NCI-H526 (cell line): ENCODE data around the gene ASCC1.
A peak's percentile ranks its signal among the peaks of the same experiment; 100 is the strongest.
"Not testable (repeated sequence)": the region's sequence is repeated elsewhere in the genome, so short reads cannot be mapped to it uniquely, and the experiment has no call there.

Experiments
- DNase-seq, 2 experiments: peaks; one replicate each; lab custom pipeline; 2025; lab: John Stamatoyannopoulos, UW

The ASCC1 gene

DNA sequence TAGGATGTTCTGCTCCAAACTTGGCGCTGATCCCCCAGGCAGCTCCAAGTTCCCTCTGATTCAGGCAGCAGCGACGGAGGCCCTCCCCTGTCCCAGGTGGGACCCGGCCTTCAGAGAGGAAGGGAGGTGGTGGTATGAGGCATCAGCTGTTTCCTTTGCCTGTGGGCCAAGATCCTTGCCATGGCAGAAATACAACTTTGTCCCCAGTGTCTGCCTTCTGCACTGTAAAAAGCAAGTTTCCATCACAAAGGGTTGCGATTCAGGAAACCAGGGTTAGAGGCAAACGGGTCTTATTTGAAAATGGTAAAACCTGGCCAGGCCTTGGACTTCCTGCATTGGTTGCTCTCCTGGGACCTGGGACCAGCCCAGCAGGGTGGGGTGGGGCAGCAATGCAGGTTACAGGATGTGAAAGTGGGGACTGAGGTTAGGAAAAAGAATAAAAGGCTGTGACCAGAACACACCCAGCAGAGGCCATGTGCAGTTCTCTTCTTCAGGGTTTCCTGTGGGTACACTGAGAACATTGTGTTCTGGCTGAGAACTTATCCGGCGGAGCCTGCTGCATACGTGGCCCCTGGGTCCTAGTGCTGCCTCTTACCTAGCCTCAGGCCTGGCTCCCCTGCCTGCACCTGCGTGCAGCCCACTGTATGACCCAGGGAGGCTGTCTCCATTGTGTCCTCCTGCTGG lies 32.5 kb upstream of the ASCC1 start:
- DNase-seq: peak; percentile 15 to 71

DNA sequence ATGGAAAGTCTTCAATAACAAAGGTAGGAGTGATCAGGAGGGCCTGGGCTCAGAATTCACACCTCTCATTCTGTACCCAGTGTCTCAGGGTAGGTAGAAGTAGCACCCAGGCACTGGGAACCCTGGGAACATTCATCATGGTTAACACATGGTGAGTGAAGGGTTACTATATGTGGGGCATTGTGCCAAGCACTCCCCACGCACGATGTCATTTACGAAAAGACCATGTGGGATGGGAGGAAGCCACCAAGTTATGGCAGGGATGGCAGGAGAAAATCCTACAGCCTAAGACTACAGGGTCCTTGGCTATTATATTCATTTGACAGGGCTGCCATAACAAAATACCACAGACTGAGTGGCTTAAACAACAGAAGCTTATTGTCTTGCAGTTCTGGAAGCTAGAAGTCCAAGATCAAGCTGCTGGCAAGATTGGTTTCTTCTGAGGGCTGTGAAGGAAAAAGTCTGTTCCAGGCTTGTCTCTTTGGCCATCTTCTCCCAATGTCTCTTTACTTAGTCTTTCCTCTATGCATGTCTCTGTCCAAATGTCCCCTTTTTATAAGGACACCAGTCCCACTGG lies 30.0 kb upstream of the ASCC1 start:
- DNase-seq: no peak

DNA sequence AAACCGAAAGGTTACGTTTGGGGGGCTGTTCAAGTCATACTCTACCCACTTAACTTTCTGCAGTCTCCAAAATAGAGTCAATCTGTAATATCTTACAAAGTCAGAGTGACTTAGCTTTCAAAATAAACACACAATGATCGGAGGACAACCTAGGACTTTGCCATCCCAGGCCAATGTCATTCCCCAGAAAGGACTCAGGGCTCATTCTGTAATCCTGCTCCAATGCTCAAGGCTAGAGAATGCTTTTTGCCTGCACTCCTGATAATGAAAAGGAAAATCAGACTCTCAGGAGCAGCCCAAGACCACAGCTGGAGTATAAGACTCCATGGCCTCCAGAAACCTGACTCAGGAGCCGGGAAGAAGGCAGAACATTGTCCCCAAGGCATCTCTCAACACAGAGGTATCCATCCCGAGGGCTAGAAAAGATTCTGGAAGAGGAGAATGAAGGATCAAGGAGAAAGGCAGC lies 28.5 kb upstream of the ASCC1 start:
- DNase-seq: no peak

DNA sequence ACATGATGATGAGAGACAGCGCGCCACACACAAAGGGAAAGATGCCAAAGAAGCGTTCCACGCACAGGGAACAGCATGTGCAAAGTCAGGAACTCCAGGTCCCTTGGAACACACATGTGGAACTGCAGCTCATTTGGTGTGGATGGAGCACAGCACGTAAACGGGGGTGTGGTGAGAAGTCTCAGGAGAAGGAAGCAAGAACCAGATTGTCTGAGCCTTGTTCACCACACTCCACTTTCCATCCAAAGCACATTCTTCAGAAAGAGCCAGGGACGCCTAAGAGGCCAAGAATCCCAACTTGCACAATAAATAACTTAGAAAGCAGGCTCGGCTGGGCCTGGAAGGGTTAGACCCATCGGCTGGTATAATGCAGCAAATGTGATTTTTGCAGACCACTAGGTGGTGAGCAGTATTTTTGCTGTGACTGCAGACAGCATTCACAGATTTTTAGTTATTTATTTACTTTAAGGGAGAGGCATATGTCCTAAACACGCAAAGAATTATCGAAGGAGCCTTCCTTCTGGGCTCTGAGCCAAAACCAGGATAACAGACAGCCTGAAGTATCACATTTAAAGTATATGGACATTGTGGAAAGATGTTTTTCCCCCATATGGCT lies 27.9 kb upstream of the ASCC1 start:
- DNase-seq: no peak

DNA sequence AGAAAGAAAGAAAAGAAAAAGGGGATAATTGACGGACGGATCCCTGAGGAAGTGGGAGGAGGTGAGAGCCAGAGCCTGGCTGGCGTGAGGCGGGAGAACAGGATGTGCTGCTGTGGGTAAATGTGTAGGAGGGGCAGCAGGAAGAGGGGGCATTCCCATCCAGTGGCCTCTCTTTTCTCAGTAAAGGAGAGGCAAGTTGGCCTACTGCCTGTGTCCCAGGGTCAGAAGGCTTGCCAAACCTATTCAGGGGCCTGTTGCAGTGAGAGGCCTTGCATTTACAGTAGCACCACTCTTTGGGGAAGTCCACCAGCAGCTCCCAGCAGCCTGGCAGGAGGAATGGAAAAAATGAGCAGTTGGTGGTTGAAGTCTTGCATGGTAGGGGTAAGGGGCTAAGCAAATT lies 26.6 kb upstream of the ASCC1 start:
- DNase-seq: no peak

DNA sequence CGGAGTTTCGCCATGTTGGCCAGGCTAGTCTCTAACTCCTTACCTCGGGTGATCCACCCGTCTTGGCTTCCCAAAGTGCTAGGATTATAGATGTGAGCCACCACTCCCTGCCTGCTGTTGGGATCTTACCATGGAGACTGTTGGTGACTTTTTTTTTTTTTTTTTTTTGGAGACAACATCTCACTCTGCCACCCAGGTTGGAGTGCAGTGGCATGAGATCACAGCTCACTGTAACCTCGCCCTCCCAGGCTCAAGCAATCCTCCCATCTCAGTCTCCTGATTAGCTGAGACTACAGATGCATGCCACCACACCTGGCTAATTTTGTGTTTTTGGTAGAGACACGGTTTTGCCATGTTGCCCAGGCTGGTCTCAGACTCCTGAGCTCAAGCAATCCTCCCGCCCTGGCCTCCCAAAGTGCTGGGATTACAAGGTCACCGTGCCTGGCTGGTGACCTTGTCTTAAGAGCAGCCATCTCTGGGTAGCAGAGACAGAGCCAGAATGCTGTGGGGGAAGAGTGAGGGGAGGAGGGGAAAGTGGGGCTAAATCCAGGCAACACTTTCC lies 25.7 kb upstream of the ASCC1 start:
- no peak for DNase-seq

DNA sequence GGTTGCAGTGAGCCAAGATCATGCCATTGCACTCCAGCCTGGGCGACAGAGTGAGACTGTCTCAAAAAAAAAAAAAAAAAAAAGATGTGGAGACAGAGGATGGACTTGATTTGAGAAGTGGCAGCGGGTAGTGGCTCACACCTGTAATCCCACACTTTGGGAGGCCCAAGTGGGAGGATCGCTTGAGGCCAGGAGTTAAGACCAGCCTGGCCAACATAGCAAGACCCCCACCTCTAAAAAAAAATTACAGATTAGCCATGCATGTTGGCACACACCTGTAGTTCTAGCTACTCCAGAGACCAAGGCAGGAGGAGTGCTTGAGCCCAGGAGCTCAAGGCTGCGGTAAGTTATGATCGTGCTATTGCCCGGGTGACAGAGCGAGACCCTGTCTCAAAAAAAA lies 24.3 kb upstream of the ASCC1 start:
- no peak for DNase-seq

DNA sequence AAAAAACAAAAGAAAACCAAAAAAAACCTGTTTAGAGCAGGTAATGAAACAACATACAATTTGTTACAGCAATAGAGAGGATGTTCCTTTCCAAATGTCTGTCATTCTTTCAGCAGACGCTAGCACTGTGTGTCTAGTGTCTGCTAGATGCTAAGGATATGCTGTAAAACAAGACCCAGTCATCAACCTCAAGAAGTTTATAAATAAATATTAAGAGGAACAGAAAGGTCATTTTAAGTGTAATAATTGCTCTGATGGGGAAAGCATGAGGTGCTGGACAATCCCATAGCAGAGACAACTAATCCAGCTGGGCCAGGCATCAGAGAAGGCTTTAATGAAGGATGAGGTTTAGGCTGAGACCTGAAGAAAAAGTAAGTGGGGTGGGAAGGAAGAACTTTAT lies 23.3 kb upstream of the ASCC1 start:
- DNase-seq: no peak

DNA sequence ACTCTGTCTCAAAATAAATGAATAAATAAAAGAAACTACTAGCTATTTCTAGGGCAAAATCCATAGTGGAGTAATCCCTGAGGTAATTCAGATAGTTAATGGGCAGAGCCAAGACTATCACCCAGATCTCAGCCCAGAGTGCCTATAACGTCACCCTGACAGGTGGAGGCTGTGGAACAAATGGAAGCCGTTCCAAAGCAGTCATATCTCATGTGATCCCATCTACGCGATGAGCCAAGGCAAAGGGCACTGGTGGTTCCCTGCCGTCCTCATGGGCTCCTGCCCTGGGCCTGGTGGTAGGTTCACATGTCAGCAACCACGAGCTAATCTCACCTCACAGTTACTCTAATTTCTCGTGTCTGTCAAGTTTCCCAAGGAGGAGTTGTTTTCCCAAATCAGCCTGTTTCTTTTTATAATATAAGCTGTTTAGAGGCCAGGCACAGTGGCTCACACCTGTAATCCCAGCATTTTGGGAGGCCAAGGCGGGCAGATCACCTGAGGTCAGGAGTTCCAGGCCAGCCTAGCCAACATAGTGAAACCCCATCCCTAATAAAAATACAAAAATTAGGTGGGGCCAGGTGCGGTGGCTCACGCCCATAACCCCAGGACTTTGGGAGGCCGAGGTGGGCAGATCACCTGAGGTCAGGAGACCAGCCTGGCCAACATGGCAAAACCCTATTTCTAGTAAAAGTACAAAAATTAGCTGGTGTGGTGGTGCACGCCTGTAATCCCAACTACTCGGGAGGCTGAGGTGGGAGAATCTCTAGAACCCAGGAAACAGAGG lies 22.5 kb upstream of the ASCC1 start:
- DNase-seq: no peak

DNA sequence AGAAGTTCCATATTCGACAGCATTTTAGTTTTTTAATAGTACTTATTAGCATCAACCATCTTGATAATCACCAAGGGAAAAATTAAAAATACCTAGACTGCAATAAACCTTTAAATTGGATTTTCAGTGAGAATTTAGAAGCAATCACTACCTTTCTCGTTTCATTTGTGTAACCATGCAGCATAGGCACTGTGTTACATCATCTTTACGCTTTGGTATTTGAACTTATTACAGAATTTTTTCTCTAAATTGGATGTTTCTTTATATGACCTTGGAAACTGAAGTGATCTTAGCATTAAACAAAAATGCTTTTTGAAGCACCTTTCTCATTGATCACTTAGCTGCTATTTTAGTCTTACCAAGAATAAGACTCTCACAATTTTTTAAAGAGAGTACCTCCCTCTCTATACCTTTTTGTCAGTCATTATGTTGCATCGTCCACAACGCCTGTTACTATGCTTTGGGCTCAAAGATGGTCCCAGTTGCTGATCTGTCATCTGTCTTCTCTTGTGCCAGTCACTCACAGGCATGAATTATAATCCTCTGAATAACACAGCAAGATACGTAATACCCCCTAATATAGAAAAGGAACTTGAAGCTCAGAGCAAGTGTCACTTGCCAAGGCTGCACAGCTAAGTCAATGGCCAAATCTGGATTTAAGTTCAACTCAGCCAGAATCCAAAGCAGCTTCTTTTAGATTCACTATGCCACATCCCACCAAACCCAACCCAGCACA lies 19.6 kb upstream of the ASCC1 start:
- DNase-seq: no peak

DNA sequence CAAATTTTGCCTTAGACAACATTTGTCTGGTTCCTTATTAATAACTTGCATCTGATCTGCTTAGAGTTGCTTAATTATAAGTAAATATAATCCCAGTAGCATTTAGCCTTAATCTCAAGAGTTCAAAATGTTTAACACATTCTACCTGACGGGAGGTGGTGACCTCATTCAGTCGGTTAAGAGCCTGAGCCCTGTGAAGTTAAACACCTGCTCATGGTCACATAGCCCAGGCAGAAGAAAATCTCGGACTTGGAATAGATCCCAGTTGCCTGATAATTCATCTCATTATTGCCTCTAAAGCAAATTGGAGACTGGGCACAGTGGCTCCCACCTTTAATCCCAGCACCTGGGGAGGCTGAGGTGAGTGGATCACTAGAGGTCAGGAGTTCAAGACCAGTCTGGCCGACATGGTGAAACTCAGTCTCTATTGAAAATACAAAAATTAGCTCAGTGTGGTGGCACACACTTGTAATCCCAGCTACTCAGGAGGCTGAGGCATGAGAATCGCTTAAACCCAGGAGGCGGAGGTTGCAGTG lies 18.6 kb upstream of the ASCC1 start:
- DNase-seq: no peak

DNA sequence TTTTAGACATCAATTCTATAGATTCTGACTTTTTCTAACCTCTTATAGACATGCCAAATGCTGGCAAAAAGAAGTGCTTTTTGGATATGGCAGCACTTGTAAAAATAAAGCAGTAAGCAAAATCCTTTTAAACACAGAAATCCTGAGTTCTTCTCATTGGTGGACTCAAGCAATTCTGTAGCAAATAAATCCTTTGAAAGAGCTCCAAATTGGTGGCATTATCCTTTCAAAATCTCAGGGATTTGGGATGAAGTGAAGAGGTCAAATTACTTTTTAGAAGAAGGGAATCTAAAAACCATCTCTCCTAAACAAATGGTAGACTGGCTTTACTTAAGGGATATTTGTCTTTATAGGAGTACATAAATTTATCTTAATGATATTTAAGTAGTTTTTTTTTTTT lies 17.5 kb upstream of the ASCC1 start:
- DNase-seq: no peak

DNA sequence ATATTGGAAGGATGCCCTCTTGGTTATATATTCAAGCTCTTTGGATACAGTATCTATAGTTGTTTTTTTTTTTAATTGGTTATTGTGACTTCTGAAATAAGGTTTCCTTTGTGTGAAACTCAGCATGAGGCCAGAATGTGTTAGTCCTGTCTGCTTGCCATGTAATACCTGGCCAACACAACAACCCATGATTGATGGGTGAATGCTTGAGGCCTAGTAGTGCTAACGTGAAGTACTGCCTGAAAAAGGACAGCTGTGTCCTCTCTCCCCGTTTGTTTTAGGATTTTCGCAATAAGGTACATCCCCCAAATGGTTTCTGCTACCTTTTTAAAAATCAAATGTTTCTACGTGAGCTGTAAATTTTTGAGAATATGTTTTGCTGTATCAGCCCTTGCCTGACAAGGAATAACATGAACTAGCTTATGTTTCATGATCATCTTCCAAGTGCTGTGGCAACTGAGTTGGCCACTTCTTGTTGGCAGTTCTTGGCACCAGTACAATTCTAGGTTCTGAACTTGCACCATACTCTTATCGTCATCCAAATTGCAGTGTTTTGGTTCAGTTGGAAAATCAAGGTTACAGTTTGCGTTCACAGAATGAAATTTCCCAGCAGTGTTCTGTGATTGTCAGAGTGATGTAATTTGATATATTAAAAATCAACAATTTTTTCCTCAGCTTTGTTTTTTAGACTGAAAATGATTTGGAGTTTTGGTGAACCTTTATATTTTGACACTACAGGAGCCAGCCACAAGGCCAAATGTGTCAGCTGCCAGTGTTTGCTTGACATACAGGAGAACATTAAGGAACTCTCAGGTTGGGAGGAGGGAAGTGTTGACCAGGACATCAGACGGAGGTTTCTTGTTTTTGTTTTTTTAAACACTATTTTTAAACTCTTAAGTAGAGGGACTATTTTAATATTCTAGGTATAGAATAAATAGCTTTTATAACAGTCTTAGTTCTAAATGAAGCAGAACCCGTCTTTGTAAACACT lies 13.5 kb upstream of the ASCC1 start:
- no peak for DNase-seq

DNA sequence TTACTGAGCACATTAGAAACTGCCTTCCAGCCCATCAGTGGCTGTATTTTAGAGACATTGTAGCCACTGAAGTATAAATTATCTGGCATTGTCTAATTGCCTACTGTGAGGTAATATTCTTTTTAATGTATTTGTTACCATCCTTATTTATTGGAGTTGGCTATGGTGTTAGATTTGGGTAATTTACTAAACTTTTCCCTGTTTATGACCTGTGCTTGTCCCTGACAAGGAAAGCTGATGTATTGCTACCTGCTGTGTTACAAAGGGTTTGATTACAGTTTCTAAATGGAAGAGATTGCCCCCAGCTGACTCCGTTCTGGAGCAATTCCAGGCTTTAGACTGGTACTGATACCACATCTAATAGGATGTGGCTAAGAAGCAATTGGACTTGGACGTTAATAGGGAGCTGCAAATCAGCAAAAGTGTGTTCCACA lies 12.3 kb upstream of the ASCC1 start:
- DNase-seq: no peak

DNA sequence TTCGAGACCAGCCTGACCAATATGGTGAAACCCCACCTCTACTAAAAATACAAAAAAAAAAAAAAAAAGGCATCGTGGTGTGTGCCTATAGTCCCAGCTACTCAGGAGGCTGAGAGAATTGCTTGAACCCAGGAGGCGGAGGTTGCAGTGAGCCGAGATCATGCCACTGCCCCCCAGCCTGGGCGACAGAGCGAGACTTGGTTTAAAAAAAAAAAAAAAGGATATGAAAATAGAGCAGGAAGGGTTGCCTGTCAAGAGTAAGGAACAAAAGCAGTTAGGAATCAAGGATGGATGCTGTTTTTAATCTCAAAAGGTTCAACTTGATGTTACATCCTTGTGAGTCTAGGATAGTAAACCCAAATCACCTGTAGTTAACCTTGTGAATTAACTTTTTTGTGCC lies 11.8 kb upstream of the ASCC1 start:
- no peak for DNase-seq

DNA sequence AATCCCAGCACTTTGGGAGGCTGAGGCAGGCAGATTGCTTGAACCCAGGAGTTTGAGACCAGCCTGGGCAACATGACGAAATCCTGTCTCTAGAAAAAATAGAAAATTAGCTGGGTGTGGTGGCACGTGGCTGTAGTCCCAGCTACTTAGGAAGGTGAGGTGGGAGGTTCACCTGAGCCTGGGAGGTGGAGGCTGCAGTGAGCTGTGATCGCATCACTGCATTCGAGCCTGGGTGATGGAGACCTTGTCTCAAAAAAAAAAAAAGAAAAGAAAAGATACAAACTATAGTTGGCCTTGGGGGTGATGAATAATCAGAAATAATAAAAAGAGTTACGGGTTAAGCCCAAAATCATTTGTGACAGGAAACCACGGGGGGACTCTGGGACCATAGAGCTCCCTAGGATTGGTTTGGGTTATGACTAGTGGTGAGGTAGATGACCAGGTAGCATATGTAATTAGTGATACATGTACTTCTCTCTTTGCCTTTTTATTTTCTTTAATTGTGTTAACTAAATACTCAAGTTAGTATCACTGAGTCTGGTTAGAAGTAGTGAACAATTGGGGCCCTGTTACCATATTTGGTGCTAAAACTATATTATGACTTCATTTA lies 10.4 kb upstream of the ASCC1 start:
- no peak for DNase-seq

DNA sequence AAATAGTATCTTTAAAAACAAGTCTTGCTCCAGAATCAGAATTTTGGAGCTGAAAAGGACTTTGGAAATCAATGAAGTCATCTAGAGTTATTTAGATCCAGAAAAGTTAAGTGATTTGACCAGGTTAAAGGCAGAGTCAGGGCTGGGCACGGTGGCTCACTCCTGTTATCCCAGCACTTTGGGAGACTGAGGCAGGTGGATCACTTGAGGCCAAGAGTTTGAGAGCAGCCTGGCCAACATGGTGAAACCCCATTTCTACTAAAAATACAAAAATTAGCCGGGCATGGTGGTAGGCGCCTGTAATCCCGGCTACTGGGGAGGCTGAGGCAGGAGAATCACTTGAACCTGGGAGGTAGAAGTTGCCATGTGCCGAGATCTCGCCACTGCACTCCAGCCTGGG lies 8.1 kb upstream of the ASCC1 start:
- DNase-seq: not testable (repeated sequence)

DNA sequence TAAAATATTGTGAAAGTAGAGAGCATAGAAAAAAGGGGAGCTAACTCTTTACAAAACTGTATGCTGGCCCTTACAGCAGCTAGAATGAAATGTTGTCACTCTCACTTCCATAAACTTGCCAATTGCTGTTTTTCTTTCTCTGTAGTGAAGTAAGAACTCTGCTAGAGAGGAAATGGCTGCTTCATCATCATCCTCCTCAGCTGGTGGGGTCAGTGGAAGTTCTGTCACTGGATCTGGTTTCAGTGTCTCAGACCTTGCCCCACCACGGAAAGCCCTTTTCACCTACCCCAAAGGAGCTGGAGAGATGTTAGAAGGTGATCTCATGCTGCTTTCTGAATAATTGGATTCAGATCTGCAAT lies 7.6 kb upstream of the ASCC1 start:
- DNase-seq: no peak

DNA sequence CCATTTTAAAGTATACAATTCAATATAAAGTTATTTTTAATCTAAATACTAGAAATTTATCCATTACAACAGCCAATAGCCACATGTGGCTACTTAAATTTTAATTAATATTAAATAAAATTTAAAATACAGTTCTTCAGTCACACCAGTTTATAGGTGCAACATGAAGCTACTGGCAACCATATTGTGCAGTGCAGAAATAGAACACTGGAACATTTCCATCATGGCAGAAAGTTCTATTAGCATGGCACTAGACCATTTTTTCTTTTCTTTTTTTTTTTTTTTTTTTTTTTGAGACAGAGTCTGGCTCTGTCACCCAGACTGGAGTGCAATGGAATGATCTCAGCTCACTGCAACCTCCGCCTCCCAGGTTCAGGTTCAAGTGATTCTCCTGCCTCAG lies 5.2 kb upstream of the ASCC1 start:
- DNase-seq: no peak

DNA sequence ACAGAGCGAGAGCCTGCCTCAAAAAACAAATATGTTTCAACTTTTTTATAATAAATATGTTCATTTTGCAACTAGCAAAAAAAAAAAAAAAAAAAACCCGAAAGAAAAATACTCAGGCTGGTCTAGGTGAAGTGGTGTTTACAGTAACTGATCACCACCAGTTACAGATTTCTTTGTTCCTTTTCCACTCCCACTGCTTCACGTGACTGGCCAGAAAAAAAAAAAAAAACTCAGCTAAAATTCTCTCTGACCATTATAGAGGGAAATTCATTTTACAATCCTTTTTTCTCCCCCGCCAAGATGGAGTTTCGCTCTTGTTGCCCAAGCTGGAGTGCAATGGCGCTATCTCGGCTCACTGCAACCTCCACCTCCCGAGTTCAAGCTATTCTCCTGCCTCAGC lies 4.6 kb upstream of the ASCC1 start:
- no peak for DNase-seq
